ENCODE results near the gene CCSAP. TPM values are rescaled to one million over a fixed set of nuclear protein-coding genes. Genes with fewer than 3 reads are reported as not detected.

The CCSAP gene
- total RNA-seq, 1 experiment from 2014 or later: 11.3 TPM

- peak; percentile 30 for DNase-seq (ENCODE audit: unreplicated experiment)
- Mint-ChIP-seq H3K27me3 (ENCODE audit: insufficient read depth, unreplicated experiment) (no peaks in the 10 kb centered on the region), H3K9me3 (ENCODE audit: unreplicated experiment) (peaks cover 8% of the 10 kb centered on the region), H3K4me3 (ENCODE audit: unreplicated experiment) (no peak overlapping the region), H3K27ac (ENCODE audit: low read depth, unreplicated experiment) (no peak overlapping the region), H3K36me3 (ENCODE audit: insufficient read depth, unreplicated experiment) (peaks cover 25% of the 10 kb centered on the region), H3K4me1 (ENCODE audit: insufficient read depth, unreplicated experiment) (peaks cover 36% of the 10 kb centered on the region)
- BruUV-seq (replicated peaks): no TSS peak
- CTCF ChIA-PET: interaction anchor here (0.8 to 2.3 kb wide), 3 partner anchors 11 to 195 kb away, joined by 4 to 6 read pairs (median 6); no protein-coding TSS in a partner anchor
- intact Hi-C loops (cut with micrococcal nuclease): no loop called here
- TF ChIP-seq, protein P1, sequence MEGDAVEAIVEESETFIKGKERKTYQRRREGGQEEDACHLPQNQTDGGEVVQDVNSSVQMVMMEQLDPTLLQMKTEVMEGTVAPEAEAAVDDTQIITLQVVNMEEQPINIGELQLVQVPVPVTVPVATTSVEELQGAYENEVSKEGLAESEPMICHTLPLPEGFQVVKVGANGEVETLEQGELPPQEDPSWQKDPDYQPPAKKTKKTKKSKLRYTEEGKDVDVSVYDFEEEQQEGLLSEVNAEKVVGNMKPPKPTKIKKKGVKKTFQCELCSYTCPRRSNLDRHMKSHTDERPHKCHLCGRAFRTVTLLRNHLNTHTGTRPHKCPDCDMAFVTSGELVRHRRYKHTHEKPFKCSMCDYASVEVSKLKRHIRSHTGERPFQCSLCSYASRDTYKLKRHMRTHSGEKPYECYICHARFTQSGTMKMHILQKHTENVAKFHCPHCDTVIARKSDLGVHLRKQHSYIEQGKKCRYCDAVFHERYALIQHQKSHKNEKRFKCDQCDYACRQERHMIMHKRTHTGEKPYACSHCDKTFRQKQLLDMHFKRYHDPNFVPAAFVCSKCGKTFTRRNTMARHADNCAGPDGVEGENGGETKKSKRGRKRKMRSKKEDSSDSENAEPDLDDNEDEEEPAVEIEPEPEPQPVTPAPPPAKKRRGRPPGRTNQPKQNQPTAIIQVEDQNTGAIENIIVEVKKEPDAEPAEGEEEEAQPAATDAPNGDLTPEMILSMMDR (IDR thresholded peaks at IDR 0.05; ENCODE audit: unreplicated experiment): no peak
- POLR2A ChIA-PET: interaction anchor here (1.0 to 5.4 kb wide), 3 partner anchors 16 to 273 kb away, joined by 3 to 41 read pairs (median 9); partner anchors contain the start of genes ABCB10 and RAB4A
Observed at GRCh38 chr1:229286099-229286766, 56.6 kb downstream of the CCSAP start.

GRCh38 chr1:229285440-229285839 lies 57.4 kb downstream of the CCSAP start:
- Mint-ChIP-seq H3K4me1 (ENCODE audit: insufficient read depth, unreplicated experiment) (peaks cover 44% of the 10 kb centered on the region), H3K36me3 (ENCODE audit: insufficient read depth, unreplicated experiment) (peaks cover 17% of the 10 kb centered on the region), H3K27ac (ENCODE audit: low read depth, unreplicated experiment) (no peak overlapping the region), H3K9me3 (ENCODE audit: unreplicated experiment) (peaks cover 8% of the 10 kb centered on the region), H3K4me3 (ENCODE audit: unreplicated experiment) (no peak overlapping the region), H3K27me3 (ENCODE audit: insufficient read depth, unreplicated experiment) (no peaks in the 10 kb centered on the region)
- TF ChIP-seq, protein P1 (IDR thresholded peaks at IDR 0.05; ENCODE audit: unreplicated experiment): no peak
- intact Hi-C loops (cut with micrococcal nuclease): no loop called here
- no peak for DNase-seq (ENCODE audit: unreplicated experiment)
- POLR2A ChIA-PET: interaction anchor here (1.0 to 1.8 kb wide), 3 partner anchors 14 to 17 kb away, joined by 3 to 9 read pairs (median 3); partner anchors contain the start of gene RAB4A
- CTCF ChIA-PET: interaction anchor here (0.8 kb wide), 1 partner anchor 16 kb away, joined by 4 read pairs; no protein-coding TSS in a partner anchor
- BruUV-seq (replicated peaks): no TSS peak

- H3K36me3 Mint-ChIP-seq (ENCODE audit: insufficient read depth, unreplicated experiment): peaks cover 12% of the 10 kb centered on the region
- ChIA-PET POLR2A (interaction anchor here (0.9 to 1.8 kb wide), 4 partner anchors 12 to 17 kb away, joined by 3 to 9 read pairs (median 3); partner anchors contain the start of gene RAB4A), CTCF (no interaction called here)
- H3K4me3 Mint-ChIP-seq (ENCODE audit: unreplicated experiment): no peak overlapping the region
- intact Hi-C loops (cut with micrococcal nuclease): no loop called here
- TF ChIP-seq, protein P1 (IDR thresholded peaks at IDR 0.05; ENCODE audit: unreplicated experiment): no peak
- peaks cover 8% of the 10 kb centered on the region for H3K9me3 Mint-ChIP-seq (ENCODE audit: unreplicated experiment)
- H3K27ac Mint-ChIP-seq (ENCODE audit: low read depth, unreplicated experiment): no peak overlapping the region
- no peak for DNase-seq (ENCODE audit: unreplicated experiment)
- H3K27me3 Mint-ChIP-seq (ENCODE audit: insufficient read depth, unreplicated experiment): no peaks in the 10 kb centered on the region
- peaks cover 48% of the 10 kb centered on the region for H3K4me1 Mint-ChIP-seq (ENCODE audit: insufficient read depth, unreplicated experiment)
- no TSS peak for BruUV-seq (replicated peaks)
Observed at GRCh38 chr1:229284887-229285286, 58.0 kb downstream of the CCSAP start.

DNA sequence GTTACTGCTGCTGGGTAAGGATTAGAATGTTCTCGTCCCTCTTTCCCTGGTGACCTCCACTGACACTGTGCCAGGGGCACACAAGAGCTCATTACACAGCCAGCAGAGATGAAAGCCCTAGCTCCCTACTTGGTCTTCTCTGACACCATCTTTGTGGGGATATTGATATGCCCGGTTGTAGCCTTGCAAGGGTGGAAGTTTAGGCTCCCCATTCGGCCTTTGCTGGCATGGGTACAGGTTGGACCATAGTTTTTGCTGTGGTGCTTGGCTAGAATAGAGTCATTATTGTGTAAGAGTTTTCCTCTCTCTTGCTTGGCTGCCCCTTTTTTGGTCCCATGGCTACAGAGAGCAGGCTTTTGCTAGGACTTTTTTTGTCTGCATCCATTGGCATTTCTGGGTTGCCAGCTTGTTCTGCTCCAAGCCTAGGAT lies 59.6 kb downstream of the CCSAP start:
- intact Hi-C loops (cut with micrococcal nuclease): no loop called here
- BruUV-seq (replicated peaks): no TSS peak
- Mint-ChIP-seq H3K9me3 (ENCODE audit: unreplicated experiment) (peaks cover 8% of the 10 kb centered on the region), H3K36me3 (ENCODE audit: insufficient read depth, unreplicated experiment) (no peaks in the 10 kb centered on the region), H3K27ac (ENCODE audit: low read depth, unreplicated experiment) (no peak overlapping the region), H3K27me3 (ENCODE audit: insufficient read depth, unreplicated experiment) (no peaks in the 10 kb centered on the region), H3K4me3 (ENCODE audit: unreplicated experiment) (no peak overlapping the region), H3K4me1 (ENCODE audit: insufficient read depth, unreplicated experiment) (peaks cover 48% of the 10 kb centered on the region)
- CTCF ChIA-PET: interaction anchor here (0.9 kb wide), 2 partner anchors 27 to 193 kb away, joined by 3 to 5 read pairs; no protein-coding TSS in a partner anchor
- no peak for DNase-seq (ENCODE audit: unreplicated experiment)
- POLR2A ChIA-PET: interaction anchor here (1.1 to 3.7 kb wide), 2 partner anchors 10 to 13 kb away, joined by 3 to 52 read pairs; partner anchors contain the start of gene RAB4A
- TF ChIP-seq, protein P1 (IDR thresholded peaks at IDR 0.05; ENCODE audit: unreplicated experiment): no peak

Data from MCF 10A (cell line).